ENCODE results near the gene PMM2. TPM values are rescaled to one million over a fixed set of nuclear protein-coding genes. Genes with fewer than 3 reads are reported as not detected.

PMM2 gene
- total and polyA plus RNA-seq, 9 of the 15 experiments (the other 6 are each of a cell fraction or from before 2014, with no cell fraction given), result 5.6 to 42.7 (median 25.9) TPM

DNA sequence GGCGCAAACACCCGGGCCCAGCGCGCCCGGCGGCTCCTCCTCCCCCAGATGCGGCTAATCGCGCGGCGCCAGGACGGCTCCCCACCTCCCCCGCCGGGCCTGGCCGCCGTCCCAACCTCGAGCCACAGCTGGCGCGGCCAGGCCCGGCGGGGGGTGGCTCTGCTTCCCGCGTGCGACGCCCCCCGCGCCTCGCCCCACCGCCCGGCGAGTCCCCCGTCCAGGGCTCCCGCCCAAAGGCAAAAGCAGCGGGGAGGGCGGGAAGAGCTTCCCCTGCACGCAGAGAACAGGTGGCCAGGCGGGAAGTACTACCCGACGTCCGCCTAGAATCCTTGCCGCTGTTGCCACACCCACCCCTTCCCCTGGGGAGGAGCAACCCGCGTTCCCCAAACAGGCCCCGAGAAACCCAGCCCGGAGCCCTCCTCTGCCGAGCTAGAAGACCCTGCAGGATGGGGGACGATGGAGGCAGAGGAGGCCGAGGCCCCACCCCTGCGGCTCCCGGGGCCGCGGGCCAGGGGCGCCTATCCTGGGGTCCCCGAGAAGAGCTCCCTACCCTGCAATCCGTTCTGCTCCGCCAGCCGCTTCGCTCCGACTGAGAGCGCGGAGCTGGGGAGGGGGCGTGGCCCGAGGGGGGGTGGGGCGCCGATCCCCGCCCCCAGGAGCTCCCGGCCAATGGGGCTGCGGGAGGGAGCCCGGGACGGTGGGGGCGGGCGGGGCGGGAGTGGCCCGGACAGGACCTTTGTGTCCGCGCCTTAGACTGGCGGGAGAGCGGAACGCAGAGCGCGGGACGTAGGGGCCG is 71.0 kb downstream of the PMM2 start, which contains the start of gene CARHSP1 (continued):
- TF ChIP-seq, protein P1, sequence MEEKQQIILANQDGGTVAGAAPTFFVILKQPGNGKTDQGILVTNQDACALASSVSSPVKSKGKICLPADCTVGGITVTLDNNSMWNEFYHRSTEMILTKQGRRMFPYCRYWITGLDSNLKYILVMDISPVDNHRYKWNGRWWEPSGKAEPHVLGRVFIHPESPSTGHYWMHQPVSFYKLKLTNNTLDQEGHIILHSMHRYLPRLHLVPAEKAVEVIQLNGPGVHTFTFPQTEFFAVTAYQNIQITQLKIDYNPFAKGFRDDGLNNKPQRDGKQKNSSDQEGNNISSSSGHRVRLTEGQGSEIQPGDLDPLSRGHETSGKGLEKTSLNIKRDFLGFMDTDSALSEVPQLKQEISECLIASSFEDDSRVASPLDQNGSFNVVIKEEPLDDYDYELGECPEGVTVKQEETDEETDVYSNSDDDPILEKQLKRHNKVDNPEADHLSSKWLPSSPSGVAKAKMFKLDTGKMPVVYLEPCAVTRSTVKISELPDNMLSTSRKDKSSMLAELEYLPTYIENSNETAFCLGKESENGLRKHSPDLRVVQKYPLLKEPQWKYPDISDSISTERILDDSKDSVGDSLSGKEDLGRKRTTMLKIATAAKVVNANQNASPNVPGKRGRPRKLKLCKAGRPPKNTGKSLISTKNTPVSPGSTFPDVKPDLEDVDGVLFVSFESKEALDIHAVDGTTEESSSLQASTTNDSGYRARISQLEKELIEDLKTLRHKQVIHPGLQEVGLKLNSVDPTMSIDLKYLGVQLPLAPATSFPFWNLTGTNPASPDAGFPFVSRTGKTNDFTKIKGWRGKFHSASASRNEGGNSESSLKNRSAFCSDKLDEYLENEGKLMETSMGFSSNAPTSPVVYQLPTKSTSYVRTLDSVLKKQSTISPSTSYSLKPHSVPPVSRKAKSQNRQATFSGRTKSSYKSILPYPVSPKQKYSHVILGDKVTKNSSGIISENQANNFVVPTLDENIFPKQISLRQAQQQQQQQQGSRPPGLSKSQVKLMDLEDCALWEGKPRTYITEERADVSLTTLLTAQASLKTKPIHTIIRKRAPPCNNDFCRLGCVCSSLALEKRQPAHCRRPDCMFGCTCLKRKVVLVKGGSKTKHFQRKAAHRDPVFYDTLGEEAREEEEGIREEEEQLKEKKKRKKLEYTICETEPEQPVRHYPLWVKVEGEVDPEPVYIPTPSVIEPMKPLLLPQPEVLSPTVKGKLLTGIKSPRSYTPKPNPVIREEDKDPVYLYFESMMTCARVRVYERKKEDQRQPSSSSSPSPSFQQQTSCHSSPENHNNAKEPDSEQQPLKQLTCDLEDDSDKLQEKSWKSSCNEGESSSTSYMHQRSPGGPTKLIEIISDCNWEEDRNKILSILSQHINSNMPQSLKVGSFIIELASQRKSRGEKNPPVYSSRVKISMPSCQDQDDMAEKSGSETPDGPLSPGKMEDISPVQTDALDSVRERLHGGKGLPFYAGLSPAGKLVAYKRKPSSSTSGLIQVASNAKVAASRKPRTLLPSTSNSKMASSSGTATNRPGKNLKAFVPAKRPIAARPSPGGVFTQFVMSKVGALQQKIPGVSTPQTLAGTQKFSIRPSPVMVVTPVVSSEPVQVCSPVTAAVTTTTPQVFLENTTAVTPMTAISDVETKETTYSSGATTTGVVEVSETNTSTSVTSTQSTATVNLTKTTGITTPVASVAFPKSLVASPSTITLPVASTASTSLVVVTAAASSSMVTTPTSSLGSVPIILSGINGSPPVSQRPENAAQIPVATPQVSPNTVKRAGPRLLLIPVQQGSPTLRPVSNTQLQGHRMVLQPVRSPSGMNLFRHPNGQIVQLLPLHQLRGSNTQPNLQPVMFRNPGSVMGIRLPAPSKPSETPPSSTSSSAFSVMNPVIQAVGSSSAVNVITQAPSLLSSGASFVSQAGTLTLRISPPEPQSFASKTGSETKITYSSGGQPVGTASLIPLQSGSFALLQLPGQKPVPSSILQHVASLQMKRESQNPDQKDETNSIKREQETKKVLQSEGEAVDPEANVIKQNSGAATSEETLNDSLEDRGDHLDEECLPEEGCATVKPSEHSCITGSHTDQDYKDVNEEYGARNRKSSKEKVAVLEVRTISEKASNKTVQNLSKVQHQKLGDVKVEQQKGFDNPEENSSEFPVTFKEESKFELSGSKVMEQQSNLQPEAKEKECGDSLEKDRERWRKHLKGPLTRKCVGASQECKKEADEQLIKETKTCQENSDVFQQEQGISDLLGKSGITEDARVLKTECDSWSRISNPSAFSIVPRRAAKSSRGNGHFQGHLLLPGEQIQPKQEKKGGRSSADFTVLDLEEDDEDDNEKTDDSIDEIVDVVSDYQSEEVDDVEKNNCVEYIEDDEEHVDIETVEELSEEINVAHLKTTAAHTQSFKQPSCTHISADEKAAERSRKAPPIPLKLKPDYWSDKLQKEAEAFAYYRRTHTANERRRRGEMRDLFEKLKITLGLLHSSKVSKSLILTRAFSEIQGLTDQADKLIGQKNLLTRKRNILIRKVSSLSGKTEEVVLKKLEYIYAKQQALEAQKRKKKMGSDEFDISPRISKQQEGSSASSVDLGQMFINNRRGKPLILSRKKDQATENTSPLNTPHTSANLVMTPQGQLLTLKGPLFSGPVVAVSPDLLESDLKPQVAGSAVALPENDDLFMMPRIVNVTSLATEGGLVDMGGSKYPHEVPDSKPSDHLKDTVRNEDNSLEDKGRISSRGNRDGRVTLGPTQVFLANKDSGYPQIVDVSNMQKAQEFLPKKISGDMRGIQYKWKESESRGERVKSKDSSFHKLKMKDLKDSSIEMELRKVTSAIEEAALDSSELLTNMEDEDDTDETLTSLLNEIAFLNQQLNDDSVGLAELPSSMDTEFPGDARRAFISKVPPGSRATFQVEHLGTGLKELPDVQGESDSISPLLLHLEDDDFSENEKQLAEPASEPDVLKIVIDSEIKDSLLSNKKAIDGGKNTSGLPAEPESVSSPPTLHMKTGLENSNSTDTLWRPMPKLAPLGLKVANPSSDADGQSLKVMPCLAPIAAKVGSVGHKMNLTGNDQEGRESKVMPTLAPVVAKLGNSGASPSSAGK (IDR thresholded peaks at IDR 0.05), result peak; percentile 85
- no peak for TF ChIP-seq TCF7L2 (IDR thresholded peaks at IDR 0.05; ENCODE audit: low read depth, low read length)
- TF ChIP-seq ZFP36 (IDR thresholded peaks at IDR 0.05; ENCODE audit: low read depth, low read length, partially characterized antibody), result no peak
- peak; percentile 51 to 66; a peak in 2 of 4 replicates for TF ChIP-seq FOXK2 (conservative IDR thresholded peaks at IDR 0.05 in 1 of 2, IDR thresholded peaks at IDR 0.05 in 1 of 2; ENCODE audit: low read depth in 2 of 2)
- TF ChIP-seq, protein P2, sequence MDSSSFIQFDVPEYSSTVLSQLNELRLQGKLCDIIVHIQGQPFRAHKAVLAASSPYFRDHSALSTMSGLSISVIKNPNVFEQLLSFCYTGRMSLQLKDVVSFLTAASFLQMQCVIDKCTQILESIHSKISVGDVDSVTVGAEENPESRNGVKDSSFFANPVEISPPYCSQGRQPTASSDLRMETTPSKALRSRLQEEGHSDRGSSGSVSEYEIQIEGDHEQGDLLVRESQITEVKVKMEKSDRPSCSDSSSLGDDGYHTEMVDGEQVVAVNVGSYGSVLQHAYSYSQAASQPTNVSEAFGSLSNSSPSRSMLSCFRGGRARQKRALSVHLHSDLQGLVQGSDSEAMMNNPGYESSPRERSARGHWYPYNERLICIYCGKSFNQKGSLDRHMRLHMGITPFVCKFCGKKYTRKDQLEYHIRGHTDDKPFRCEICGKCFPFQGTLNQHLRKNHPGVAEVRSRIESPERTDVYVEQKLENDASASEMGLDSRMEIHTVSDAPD (CRISPR knock-in tag; IDR thresholded peaks at IDR 0.05), result no peak

All from K562 (cell line).